ENCODE measurements around the gene APLN. TPM values are rescaled to one million over a fixed set of nuclear protein-coding genes. Genes with fewer than 3 reads are reported as not detected.

APLN gene
- total and polyA plus RNA-seq, 9 of the 15 experiments (the other 6 are each of a cell fraction or from before 2014, with no cell fraction given) = 0.04 to 0.06 TPM; not detected in 7

- no peak for TF ChIP-seq ZNF280B (CRISPR knock-in tag; IDR thresholded peaks at IDR 0.05)
Measured at GRCh38 chrX:129682979-129683378, 28.2 kb upstream of the APLN start (continued).

GRCh38 chrX:129679901-129680300 is 25.1 kb upstream of the APLN start:
- Histone ChIP-seq H3K79me2 (ENCODE audit: control insufficient read depth, insufficient read depth, low read length) (no peaks in the 10 kb centered on the region), H3K9me1 (ENCODE audit: control insufficient read depth, insufficient read depth, low read length) (no peaks in the 10 kb centered on the region), H3K4me1 (replicated peaks in 1 of 2; ENCODE audit: control insufficient read depth in 2 of 2, insufficient read depth in 2 of 2, low read length in 2 of 2) (peaks cover 0 to 12% of the 10 kb centered on the region in 2 experiments; a peak in 2 of 5 replicates), H3K27ac (ENCODE audit: extremely low read depth, low read depth, low read length) (no peak overlapping the region), H3K36me3 (ENCODE audit: control insufficient read depth, insufficient read depth, low read length) (no peaks in the 10 kb centered on the region), H3K4me2 (ENCODE audit: insufficient read depth, low read length) (no peak overlapping the region), H3K9ac (ENCODE audit: insufficient read depth in 1 of 2, low read depth in 2 of 2, low read length in 2 of 2) (no peak overlapping the region), H4K20me1 (replicated peaks; ENCODE audit: control insufficient read depth, insufficient read depth, low read length) (no peaks in the 10 kb centered on the region), H2AFZ (ENCODE audit: low read depth, low read length) (no peak overlapping the region), H3K4me3 (no peak overlapping the region), H3K9me3 (replicated peaks; ENCODE audit: control insufficient read depth, insufficient read depth, low read depth, low read length) (no peaks in the 10 kb centered on the region), H3K27me3 (ENCODE audit: control insufficient read depth in 2 of 2, insufficient read depth in 2 of 2, low read length in 2 of 2) (peaks cover 4 to 16% of the 10 kb centered on the region in 2 experiments; a peak in 2 of 5 replicates)
- in situ Hi-C loops (cut with MboI) = no loop called here
- ATAC-seq (no peak), DNase-seq (ENCODE audit: extremely low read depth in 1 of 4, low spot score in 3 of 4) (no peak), FAIRE-seq (no peak)
- POLR2A ChIA-PET = no interaction called here
- no TSS peak for BruUV-seq (replicated peaks)
- intact Hi-C loops (cut with micrococcal nuclease) = no loop called here
- TF ChIP-seq NUFIP1 (IDR thresholded peaks at IDR 0.05; ENCODE audit: partially characterized antibody) (no peak), TFAP4 (CRISPR knock-in tag; IDR thresholded peaks at IDR 0.05; ENCODE audit: borderline replicate concordance) (no peak), ZKSCAN1 (IDR thresholded peaks at IDR 0.05; ENCODE audit: low read depth, low read length) (no peak), ZNF695 (CRISPR knock-in tag; IDR thresholded peaks at IDR 0.05) (no peak), NFIX (CRISPR knock-in tag; IDR thresholded peaks at IDR 0.05; ENCODE audit: low read depth) (no peak), RUNX1 (IDR thresholded peaks at IDR 0.05; ENCODE audit: low read depth) (no peak), SFPQ (IDR thresholded peaks at IDR 0.05; ENCODE audit: low read depth, low read length) (no peak), NBN (IDR thresholded peaks at IDR 0.05; ENCODE audit: low read depth) (no peak)
- WGBS (ENCODE audit: insufficient coverage, low coverage, missing lambda C conversion rate) = no CpG with 5 or more reads among the region's 1 CpG
- CTCF ChIA-PET (ENCODE audit: low intra/inter-chr PET ratio) = no interaction called here
